Activated CD8-positive, alpha-beta memory T cell treated with anti-CD3 and anti-CD28 coated beads, Interleukin-2, amount 50 U/mL, for 1 hour (primary cell): ENCODE data around the gene DAZL.

Experiments used
- DNase-seq: peaks from one replicate; pipeline ENCODE4 v3.0.0-alpha.2; 2020; ENCODE audit errors: extremely low read depth

The DAZL gene

DNA sequence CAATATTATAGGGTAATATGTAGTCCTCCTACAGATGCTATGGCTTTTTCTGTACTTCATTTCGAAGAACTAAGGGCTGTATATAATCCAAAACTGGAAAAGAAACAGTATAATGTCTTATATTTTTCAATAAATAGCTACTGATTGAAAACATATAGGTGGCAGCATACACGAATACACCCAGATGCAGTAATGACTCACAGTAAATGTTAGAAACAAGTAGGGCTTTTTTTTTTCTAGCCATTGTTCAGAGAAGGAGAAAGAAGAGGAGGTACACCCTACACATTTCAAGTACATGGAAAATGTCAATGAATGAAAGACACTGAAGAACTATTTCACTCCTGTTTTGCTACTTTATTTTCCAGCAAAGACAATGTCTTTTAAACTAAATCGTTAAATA is 9.4 kb downstream of the DAZL start:
- DNase-seq = no peak

GRCh38 chr3:16589867-16590624 is 15.2 kb downstream of the DAZL start:
- no peak for DNase-seq

GRCh38 chr3:16589120-16589519 is 16.1 kb downstream of the DAZL start:
- DNase-seq = no peak

DNA sequence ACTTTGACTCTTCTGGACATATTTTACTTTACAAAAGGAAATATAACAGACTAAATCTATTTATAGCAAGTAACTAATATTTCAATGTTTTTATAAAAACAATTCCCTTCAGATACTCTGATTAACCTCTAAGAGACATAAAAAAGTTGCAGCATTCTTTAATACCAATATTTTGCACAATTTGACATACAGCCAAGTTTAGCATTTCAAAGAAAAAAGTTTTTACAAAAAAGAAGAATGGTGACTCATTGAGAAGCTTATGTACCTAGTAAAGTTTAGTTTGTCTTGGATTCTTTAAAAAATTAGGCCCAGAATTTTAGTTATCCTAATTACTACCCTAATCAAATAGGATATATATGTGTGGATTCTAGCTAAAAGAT is 17.6 kb downstream of the DAZL start:
- no peak for DNase-seq

- DNase-seq = no peak
These were observed 18.1 kb downstream of the DAZL start for GRCh38 chr3:16587047-16587680.

DNA sequence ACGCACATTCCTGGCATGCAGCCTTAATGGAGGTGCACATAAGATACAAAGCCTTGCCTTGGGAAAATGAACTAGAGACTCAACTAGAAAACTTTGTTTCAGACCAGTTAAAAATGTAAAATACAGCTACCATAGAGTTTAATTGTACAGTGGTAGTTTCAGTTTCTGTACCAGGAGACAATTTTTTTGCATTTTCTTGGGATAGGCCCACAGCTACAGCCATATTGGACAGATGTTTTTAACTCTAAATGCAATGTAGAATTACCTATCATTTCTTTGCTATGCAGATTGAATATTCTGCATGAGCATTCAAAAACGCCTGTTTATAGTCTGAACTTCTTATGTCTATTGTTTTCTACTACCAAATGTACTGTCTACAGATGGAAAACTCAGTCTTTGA is 20.3 kb downstream of the DAZL start:
- DNase-seq = no peak

DNA sequence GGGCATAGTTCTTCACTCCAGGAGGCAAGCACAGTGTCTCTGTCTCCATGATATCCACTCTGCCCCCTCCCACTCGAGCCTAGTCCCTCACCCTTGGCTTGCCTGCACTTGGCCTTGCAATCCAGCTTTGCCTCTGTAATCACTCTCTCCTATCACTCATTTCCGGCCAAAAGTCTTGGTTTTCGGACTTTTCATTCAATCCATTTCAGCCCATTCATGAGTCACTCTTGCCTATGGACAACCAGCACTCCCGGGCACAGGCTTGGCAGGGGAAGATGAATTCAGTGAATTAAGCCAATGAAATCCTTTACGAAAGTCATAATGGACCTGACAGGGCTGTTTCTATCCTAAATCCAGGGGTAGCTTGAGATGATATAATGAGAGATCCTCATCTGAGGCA is 21.7 kb downstream of the DAZL start:
- no peak for DNase-seq

DNA sequence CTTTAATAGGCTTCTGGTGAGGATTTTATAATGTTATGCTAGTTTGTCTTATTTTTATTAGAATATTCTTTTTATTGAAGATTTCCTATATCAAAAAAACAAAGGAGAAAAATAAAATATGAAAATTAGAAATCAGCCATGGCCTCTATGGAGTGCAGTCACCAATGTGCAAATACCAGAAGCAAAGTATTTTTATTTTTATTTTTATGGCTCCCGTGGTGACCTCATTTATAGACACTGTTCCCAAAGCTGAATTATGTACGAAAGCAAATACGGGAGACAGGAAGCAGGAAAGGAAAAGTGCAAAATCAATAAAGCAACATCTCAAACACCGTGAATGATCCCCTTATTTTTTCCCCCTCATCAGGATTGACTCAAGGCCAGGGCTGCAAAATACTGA is 35.1 kb downstream of the DAZL start:
- DNase-seq = no peak

DNA sequence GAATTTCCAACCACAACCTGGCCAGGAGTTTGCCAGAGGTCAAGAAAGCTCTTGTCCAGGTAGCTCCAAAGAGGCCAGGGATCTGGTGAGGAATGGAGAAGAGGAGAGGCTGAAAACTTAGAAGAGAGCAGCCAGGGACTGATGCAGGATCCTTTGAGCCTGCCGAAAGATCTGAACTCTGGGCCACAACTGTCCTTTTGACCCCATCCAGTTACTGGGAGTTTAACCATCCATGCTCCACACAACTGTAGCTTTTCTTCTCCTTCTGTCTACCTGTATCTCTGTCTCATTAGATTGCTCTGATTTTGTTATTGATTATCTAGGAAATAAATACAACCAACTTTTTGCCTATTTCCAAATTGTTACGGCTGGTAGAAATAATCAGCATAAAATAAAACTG is 36.7 kb downstream of the DAZL start:
- DNase-seq = no peak

- no peak for DNase-seq
These were observed 37.1 kb downstream of the DAZL start for GRCh38 chr3:16568115-16568514.

- DNase-seq = no peak
These were observed 45.4 kb downstream of the DAZL start for GRCh38 chr3:16559653-16560365.

DNA sequence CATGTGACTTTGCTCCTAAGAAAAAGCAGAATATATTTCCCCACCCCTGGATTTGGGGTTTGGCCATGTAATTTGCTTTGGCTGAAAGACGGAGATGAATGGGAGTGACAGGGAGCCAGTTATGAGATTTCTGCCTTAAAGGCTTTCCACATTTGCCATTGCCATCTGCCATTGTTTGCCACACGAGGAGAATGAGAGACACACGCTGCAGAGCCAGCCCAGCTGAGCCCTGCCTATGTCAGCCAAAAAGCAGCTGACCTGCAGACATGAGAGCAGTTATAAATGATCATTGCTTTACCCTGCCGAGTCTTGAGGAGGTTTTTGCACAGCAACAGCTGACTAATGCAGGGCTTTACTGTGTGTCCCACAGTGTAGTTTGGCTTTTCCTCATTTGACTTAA is 51.1 kb downstream of the DAZL start:
- DNase-seq = no peak

DNA sequence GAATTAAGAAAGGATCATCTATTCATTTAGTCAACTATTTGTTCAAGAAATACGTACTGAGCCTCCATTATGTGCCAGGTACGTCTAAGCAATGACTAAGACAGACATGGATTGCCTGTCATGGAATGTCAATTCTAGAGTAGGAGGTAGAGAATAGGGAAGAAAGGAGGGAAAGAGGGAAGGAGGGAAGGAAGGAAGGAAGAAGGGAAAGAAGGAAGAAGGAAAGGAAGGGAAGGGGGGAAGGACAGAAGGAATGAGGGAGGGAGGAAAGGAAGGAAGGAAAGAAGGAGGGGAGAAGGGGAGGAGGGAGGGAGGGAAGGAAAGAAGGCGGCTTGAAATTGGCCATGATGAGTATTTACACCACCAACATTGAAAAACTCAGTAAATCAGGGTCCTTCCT is 52.5 kb downstream of the DAZL start:
- DNase-seq = no peak

DNA sequence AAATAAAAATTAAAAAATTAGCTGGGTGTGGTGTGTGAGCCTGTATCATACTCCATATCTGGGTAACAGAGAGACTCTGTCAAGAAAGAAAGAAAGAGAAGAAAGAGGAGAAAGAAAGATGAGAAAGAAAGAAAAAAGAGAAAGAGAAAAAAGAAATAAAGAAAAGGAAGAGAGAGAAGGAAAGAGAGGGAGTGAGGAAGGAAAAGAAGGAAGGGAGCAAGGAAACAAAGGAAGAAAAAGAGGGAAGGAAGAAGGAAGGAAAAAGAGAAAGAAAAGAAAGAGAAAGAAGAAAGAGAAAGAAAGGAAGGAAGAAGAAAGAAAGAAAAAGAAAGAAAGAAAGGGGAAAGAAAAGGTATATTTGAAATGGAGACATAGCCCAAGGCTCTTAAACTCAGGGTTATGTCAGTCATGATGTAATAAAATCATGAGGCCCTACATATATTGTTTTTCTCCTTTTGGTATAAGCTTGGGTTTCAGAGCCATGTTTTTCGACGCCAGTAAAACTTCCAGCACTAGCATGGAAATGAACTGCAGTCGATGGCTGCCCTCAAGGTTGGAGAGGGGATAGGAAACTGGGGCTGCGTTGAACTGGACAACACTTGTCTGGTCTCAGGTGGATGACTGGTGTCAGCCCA is 53.8 kb downstream of the DAZL start:
- no peak for DNase-seq

DNA sequence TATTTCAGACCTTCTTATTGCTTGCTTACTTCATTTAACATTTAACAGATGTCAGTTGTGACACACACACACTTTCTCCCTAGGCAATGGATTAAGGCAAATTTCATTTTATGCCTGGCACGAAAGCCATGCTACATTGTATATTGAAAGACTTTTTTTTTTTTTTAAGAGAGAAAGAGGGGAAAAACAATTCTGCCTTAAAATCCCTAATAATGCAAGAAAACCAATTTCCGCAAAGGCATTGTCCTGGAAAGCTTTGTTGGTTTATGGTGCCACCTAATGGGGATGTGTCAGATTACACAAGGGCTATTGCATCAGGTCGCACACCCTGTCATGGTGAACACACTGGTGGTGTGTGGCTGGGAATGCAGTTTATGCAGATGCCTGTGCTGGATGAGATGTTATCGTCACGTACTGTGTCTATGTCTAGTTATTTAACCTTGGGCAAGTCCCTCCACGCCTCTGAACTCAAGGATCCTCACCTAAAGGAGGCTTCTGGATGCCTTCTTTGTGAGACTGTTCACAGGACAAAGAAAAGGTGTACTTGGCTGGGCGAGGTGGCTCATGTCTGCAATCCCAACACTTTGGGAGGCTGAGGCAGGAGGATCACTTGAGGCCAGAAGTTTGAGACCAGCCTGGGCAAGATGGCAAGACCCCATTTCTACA is 54.4 kb downstream of the DAZL start:
- peak; percentile 56 for DNase-seq

DNA sequence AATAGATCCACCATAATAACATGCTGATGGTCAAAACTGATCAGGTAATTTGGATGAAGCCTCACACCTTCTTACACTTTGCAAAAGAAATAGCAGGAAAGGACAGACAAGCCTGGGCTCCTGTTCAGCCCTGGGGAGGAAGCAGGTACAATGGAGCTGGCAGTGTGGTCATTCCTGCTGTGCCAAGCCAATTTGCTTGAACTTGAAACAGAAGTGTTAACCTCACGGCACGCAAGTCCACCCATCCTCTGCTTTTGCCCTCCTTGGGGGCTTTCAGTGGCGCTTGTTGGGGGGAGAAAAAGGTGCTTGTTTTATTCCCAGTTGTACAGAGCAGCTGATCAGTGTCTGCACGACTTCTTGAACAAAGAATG is 54.9 kb downstream of the DAZL start:
- DNase-seq = no peak

DNA sequence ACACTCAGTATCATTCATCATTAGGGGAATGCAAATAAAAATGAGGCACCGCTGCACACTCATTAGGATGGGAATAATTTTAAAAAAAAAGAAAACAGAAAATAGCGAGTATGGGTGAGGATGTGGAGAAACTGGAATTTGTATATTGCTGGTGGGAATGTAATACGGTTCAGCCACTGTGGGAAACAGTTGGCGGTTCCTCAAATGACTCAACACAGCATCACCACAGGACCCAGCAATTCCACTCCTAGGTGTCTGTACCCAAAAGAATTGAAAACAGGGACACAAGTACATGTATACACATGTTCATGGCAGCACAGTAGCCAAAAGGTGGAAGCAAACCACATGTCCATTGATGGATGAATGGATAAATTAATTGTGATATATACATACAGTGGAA is 56.5 kb downstream of the DAZL start:
- DNase-seq = no peak

DNA sequence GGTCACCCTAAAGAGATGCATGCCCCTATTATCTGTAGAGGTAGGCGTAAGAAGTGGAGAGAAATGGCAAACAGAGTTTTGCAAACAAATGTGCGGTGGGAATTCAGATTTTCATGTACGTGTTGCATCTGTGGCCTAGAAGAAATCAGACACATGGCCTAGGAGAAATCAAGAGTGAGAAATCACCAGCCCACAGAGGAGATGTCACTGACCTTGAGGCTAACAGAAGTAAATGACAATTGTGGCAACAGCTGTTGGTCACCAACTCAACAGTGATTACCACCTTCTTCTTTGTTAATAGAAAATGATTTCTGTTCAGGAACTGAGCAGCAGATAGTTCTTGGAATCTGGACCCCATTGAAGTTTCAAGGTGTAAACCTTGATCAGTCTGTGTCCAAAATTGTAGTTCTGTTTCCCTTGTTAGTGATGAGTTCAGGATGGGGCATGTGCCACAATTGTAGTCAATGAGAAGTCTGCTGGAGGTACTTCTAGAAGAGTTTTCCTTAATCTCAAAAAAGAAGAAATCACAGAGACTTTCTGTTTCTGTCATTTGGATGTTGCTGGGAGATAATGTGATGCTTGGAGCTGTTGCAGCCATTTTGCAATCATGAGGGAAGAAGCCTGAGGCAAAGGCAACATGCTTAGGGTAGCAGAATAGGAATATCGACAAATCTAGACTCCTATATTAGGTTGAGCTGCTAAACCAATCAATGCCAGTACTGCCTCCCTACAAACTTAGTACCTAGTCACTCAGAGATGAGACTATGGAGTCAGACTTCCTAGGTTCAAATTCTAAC is 57.5 kb downstream of the DAZL start:
- DNase-seq = no peak

DNA sequence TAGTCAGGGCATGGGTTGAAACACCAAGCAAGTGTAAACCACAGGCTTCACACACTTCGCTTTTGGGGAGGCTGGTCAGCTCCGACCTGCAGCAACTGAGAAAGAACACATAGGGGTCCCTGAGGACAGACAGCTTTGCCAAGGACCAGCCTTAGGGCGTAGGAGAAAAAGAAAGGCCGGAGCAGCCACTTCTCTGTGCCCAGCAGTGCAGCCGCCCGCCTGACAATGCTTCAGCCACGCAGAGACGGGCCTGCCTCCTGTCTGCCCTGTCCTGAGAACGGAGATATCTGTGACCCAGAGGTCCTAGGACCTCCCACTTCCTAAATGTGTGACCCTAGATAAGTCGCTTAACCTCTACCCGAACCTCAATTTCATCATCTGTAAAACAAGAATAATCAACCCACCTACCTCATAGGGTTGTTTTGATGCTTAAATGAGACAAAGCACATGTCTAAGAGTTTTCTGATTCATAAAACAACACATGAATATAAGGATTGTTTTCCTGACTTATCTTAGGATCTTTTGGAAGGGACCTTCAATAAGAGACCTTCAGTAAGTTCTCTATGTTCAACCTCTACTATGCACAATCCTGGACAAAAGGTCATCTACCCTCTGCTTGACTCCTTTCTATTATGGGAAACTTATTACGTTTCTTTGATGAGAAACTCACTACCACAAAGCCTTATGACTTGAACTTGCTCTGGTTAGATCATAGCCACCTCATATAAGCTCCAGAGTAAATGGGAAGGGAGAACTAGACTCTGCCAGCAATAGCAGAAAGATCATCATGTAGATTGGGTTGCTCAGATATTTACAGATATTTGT is 58.8 kb downstream of the DAZL start:
- no peak for DNase-seq

DNA sequence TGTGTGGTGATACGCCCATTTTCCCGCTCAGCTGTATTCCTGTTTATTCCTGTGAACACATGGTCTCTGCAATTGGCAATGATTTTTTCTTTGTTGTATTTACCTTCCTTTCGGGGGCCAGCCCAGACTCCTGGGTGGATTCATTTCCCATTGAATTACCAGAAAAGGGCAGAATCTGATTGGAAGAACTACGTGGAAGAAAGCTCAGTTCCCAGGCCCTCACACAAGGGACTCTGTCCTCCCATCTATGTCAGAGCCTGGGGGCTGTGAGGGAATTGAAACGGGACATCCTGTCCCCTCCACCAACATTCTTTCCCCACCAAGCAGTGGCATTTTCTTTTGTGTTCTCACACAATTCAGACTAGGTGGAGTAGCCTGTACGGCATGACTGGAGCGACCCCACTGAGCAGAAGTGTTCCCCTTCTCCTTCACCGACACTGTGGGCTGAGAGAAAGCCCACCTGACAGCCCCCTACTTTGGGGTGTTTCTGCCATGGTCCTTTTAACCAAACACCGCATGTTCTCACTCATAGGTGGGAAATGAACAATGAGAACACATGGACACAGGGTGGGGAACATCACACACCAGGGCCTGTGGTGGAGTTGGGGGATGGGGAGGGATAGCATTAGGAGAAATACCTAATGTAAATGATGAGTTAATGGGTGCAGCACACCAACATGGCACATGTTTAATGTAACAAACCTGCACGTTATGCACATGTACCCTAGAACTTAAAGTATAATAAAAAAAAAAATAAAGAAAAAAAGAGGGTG is 59.6 kb downstream of the DAZL start:
- DNase-seq = no peak
